Measurements from ENCODE around the gene AOPEP.
"Not testable (repeated sequence)": the region's sequence is repeated elsewhere in the genome, so short reads cannot be mapped to it uniquely, and the experiment has no call there.

Gene AOPEP

DNA sequence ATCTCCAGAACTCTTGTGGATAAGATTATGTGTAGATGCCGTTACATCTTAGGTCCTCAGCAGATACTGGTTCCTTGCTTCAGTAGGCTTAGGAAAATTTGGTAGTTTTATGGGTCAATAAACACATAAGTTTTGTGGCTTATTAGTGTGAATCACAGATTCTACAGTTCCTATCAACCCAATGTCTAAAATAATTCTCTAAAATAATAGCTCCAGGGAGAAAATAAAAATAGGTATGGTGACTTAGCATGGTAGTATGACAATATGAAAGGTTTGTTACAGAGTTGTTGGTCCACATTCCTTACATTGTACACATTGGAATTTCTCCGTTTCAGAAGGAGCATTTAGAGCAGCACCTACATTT, 91.7 kb downstream of the AOPEP start:
- DNase-seq (ENCODE audit: low read depth): no peak

DNA sequence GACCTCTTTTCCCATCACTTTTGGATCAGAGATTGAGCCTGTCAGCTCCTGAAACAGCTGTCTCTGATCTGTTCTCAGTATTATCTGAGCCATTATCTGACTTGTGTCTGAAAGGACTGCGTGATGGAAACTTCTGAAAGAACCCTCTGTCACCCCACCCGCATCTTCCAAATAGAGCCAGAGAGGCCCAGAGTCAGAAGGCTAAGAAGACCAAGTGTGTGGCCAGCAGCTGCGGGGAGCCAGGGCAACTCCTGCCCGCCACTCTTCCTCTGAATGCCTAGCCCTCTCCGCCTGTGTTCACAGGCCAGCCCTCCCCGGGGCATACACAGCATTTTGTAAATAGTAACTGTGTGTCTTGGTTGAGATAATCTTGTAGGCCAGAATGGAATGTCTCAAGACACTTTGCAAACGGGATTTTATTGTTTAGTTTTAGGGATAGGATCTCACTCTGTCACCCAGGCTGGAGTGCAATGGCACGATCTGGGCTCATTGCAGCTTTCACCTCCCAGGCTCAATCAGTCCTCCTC, 92.7 kb downstream of the AOPEP start:
- no peak for DNase-seq (ENCODE audit: low read depth)

DNA sequence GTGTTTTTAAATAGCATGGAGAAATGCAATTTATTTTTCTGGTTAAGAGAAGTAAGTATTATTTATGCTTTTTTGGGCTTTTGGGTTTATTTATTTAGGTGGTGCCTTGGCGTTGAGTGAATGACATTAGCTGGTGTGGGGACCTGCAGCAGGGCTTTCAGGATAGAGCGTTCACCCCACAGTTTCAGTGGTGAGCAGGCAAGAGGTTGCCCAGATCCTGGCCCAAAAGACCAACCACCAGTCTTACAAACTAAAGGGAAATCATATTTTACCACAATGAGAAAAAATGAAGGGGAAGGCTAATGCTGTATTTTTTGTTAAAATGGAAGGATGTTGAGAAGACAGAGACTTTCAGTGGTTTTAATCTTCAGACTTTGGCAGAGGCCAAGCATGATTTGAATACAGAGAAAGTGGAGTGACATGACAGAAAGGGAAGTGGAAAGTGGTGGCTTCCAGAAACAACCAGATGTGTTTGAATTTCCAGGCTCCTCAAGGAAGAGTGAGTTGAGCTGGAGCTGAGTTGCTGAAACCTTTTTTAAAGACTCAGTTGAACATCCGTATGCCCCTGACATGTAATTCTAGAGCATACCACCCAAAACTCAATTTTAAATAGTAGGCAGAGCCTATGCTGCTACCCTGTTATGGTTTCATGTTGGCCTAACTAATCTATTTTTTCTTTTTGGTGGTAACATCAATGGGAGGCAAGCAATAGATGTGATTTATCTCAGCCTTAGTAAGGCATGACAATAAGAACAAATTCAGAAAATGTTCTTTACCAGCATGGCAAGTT, 94.8 kb downstream of the AOPEP start:
- DNase-seq (ENCODE audit: low read depth): no peak

DNA sequence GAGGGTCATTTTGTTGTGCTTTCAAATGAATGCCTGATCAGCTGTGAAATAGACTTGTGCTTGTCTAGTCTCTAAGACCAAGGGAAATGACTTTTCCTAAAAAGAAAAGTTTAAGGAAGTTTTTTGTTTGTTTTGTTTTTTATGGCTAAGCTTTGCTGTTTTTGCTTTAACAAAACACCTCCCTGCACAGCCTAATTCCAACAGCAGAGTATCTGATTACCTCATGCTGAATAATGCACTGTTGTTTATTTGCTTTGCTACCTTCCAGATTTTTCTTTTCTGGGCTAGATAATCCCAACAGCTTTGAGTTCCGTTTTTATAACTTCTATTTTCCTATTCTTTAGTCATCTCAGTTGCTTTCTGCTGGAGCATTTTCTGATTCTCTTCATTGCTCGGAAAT, 95.8 kb downstream of the AOPEP start:
- no peak for DNase-seq (ENCODE audit: low read depth)

DNA sequence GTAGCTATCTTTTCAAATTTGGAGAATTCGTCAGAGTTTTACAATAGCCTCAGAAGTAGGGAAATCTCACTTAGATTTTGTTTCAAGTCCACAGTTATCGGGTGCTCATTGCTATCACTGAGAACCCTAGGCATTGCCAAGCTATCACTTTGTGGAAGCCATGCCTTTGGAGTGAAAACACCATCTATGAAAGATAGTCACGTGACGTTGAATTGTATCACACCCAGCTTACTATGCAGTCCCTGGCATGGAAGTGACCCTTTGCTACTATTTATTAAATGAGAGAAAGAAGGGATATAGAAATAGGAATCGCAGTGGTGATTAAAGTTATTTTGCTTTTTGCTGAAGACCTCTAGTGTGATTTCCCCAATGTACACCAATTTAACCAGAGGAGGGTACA, 97.2 kb downstream of the AOPEP start:
- no peak for DNase-seq (ENCODE audit: low read depth)

DNA sequence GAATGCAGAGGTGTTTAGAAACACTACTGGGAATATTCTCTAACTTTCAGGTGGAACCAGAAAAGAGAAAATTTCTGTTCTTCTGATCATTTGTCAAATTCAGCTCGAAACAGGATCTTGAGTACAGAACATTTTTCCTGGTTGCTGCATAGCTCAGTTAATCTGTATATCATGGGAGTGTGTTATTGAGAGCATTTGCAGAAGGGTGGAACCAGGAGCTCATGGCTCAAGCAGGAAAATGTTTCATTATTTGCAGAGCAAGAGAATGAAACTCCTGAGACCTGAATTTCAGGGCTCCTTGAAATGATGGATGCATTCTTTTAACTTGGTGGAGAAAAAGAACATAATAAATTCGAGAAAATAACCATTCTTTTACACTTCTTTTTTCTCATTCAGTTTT, 97.9 kb downstream of the AOPEP start:
- DNase-seq (ENCODE audit: low read depth): no peak

DNA sequence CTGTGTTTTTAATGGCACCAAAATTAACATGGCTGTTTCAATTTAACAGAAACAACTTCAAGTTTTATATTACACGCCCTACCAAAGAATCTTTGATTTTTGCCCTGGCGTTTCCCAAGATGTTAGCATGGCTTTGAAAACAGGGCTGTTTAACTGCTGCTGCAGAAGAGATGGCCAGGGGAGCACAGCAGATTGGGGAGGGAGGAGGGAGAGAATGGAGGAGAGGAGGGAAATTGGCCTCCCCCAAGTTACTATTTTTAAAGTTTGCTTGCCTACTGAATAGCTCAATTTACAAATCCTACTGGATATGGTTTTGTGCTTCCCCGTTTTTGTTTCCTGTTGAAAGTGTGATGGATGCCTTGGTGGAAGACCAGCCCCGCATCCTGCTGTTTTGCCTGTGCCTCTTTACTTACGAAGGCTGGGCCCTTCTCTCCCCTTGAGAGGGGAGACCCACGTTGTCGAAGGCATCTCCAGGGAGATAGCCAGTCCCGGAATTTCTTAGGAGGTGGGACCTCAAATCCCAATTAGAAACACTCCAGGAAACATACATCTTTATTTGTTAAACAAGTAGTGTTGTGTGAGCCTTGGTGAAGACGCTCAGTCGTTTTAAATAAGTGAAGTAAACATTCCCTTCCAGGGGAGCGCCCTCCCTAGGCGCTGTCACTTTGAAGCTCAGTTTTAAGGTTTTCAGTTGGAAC, 98.6 kb downstream of the AOPEP start:
- no peak for DNase-seq (ENCODE audit: low read depth)

DNA sequence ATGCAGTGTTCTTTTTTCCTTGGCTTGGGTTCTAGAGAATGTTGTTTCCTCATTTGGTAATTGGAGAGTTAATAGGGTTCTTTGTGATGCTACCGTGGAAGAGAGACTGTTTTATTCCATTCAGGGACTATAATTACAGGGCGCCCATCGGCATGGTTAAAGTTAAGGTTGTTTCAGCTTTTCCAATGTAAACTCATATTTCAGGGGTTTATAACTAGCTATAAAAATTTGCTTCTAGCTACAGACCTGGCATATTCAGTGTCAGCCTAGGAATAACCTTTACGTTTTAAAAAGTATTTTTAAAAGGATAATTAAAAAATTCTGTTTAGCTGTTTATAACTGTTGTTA, 99.1 kb downstream of the AOPEP start:
- DNase-seq (ENCODE audit: low read depth): no peak

DNA sequence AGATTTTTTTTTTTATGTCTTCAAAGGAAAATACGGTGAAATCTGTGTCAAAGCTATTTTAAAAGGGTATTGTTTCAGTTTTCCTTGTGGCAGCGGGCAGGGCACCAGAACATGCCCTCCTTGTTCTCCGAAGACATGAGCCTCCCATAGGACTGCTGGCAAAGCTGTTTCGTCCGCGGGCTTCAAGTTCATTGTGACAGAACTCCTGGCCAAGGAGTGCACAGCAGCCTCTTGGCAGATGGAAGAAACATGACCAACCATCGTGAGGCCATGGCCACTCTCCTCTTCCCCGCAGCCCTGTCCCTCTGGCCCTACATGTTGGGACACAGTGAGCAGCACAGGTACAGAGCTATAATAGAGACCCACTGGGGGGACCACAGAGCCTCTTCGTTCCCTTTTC, 99.5 kb downstream of the AOPEP start:
- no peak for DNase-seq (ENCODE audit: low read depth)

DNA sequence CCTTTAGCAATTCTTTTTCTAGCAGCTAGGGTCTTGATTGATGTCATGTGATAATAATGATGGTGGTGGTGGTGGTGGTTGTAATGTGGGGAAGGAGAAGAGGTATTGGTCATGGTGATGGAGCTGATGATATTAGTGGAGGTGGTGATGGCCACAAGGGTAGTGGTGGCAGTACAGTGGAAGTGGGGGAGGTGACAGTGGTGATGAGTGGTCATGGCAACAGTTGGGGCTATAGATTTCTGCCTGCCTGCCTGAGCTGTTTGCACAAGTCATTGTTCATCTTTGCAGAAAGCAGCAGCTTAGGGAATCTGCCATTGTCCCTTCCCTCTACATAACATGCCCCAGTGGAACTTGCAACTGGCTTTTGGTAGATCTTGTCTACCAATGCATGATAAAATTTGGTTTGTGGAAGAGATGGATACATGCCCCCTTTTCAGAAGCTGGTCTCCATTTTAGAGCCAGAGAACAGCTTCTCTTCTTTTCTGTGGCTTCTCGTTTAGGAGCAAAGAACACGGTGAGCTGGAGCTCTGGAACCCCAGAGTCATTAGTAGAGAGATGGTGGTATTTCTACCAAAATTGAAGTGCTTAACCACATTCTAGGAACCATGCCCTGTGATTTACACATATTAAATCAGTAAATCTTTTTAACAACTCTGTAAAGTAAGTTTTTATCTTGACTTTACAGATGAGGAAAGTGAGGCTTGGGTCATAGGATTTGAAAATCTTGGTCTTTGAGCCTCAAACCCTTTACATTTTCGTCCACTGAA, 100.3 kb downstream of the AOPEP start:
- DNase-seq (ENCODE audit: low read depth): no peak

DNA sequence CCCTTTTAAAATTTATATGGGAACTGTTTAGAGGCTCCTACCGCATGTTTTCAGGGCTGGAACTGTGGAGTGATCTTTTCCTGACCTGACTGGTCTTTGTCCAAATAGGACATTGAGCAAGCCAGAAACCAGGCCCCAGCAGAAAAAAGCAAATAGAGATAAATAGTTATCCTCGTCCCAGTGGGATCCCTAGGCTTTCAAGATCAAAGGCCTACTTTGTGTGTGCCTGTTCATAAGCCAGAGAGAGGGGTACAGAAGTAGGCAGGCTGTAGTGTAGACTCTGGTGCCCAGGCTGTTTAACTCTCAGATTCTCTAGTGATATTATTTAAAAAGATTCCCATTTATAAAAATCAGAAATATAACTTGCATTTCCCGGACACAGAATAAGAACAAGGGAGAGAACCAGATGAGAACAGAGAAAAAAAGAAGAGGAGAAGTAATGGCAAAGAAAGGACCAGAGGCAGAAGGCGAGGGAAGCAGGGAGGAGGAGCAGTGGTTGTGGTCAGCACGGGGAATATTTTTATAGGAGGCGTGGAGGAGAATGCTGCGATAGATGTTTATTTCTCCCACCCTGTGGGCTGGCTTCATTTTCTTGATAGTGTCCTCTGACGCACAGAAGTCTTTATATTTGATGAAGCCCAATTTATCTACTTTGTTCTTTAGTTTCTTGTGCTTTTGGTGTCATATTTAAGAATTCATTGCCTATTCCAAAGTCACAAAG, 101.2 kb downstream of the AOPEP start:
- DNase-seq (ENCODE audit: low read depth): no peak

DNA sequence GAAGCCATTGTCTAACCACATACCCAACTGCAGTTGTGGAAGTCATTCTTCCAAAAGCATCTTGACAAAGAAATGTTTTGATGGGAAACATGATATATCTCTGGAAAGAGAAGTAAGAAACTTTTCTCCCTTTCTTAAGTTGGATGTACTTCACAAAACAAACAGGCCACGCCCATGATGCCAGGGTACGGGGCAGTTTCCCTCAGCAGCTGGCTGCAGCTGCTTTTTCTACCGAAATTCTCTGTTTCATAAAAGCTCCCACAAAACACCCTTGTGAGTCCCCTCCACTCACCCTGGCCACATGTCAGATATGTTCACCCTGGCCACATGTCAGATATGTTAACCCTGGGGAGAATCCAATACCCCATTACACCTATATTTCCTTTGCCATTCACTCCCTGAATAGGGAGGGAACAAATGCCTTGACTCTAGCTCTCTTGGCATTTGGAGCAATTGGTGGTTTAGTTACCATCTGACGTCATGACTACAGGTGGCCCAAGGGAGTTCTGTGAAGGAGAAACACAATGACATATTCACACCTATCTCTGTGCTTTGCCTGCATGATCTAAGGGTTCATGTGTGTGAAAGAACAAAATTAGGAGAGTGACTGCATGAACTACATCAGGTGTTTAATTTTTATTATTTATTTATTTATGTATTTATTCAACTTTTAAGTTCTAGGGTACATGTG, 103.0 kb downstream of the AOPEP start:
- no peak for DNase-seq (ENCODE audit: low read depth)

DNA sequence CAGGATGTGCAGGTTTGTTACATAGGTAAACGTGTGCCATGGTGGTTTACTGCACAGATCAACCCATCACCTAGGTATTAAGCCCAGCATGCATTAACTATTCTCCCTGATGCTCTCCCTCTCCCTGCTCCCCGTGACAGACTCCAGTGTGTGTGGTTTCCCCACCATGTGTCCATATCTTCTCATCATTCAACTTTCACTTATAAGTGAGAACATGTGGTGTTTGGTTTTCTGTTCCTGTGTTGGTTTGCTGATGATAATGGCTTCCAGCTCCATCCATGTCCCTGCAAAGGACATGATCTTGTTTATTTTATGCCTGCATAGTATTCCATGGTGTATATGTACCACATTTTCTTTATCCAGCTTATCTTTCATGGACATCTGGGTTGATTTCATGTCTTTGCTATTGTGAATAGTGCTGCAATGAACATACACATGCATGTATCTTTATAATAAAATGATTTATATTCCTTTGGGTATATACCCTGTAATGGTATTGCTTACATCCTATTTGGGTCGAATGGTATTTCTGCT, 103.6 kb downstream of the AOPEP start:
- not testable (repeated sequence) for DNase-seq (ENCODE audit: low read depth)

DNA sequence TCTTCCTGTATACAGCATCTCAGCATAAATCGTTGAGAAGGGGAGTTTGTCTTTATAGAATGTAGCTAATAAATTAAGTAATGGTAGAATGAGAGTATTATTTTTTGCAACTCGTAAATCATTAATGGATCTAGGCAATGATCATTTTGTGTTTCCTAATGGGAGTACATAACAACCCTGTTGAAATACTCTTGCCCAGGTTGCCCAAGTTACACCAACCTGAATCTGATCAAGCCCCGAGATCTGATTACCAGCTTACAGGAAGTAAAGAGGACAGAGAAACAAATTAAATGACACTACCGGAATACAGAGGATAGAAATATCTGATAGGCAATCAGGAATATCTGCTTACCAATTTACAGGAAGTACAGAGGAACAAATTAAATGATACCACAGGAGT, 107.3 kb downstream of the AOPEP start:
- no peak for DNase-seq (ENCODE audit: low read depth)

DNA sequence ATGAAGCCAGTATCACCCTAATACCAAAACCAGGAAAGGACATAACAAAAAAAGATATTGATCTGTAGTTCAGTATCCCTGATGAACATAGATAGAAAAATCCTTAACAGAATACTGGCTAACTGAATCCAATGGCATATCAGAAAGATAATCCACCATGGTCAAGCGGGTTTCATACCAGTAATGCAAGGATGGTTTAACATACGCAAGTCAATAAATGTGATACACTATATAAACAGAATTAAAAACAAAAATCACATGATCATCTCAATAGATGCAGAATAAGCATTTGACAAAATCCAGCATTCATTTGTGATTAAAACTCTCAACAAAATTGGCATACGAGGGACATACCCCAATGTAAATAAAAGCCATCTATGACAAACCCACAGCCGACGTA, 110.9 kb downstream of the AOPEP start:
- DNase-seq (ENCODE audit: low read depth): no peak

DNA sequence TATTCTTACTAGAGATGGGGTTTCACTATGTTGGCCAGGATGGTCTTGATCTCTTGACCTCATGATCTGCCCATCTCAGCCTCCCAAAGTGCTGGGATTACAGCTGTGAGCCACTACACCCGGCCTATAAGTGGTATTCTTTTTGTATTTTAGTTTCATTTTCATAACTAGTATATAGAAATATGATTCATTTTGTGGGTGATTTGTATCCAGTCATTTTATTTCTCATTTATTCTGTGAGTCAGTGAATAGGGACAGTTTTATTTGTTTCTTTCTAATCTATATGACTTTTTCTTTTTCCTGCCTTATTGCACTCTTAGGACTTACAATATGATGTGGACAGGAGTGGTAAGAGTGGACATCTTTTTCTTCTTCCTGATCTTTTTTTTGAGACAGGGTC, 112.9 kb downstream of the AOPEP start:
- no peak for DNase-seq (ENCODE audit: low read depth)

DNA sequence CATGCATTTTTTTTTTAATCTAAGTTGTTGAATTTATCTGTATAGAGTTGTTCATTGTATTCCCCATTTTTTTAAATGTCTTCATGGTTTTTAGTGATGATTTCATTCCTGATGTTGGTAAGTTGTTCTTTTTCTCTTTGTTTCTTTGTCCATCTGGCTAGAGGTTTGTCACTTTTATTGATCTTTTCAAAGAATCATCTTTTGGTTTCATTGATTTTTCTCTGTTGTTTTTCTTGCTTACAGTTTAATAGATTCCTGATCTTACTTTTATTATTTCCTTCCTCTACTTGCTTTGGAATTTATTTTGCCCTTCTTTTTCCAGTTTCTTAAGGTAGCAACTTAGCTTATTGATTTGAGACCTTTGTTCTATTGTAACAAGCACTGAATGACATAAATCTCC, 114.2 kb downstream of the AOPEP start:
- DNase-seq (ENCODE audit: low read depth): no peak

DNA sequence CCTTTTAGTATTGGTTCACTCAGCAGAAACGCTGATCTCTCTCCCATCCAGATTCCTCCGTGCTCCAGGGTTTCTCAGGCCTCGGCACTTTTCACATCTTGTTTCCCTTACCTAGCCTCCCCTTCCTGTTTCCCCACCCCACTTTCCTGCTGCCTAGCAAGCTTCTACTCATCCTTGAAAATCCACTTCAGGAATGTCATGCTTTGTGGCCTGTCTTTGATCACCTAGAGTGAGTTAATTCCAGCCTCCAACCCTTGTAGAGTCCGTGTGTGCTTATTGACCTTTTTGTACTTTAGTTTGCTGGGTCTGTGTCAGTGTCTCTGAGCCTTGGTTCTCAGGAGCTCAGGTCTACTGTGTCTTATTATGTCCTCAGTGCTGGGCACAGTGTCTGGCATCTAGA, 116.6 kb downstream of the AOPEP start:
- no peak for DNase-seq (ENCODE audit: low read depth)

DNA sequence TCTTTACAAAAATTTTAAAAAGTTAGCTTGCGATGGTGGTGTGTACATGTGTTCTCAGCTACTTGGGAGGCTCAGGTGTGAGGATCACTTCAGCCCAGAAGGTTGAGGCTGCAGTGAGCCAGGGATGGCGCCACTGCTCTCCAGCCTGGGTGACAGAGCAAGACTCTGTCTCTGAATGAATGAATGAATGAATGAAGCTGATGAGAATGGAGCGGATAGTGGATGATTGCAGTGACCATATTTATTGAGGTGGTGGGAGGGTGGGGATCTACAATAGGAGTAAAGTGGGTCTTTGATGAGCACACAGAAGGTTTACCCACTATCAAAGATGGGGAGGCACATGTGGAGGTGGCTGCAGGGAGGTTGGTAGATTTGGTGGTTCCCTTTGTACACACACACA, 120.2 kb downstream of the AOPEP start:
- no peak for DNase-seq (ENCODE audit: low read depth)

DNA sequence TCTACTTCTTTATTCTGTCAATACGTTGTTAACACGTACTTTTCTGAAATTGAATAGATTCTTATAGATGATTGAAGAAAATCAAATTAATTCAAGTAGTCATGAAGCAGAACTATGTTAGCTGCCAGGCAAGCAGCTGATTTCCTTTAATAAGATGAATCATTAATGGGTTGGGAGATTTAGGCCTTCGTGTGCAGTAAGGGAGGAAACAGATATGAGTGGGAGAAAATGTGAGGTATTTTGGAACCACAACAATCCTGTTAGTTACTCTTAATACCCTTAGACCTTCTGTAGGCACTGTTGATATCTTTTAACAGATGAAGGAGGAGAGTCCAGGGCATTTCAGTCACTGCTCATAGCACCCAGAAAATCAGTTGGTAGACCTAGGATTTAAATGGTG, 121.0 kb downstream of the AOPEP start:
- no peak for DNase-seq (ENCODE audit: low read depth)

DNA sequence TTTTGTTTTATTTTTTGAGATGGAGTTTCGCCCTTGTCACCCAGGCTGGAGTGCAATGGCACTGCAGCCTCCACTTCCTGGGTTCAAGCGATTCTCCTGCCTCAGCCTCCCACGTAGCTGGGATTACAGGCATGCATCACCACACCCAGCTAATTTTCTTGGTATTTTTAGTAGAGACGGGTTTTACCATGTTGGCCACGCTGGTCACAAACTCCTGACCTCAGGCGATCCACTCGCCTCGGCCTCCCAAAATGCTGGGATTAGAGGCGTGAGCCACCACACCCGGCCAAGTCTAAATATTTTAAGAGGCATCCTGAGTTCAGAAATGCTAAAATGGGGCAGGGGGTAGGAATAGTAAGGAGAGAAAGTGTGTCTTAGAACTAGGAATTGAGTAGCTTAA, 122.3 kb downstream of the AOPEP start:
- not testable (repeated sequence) for DNase-seq (ENCODE audit: low read depth)
